Progenitor cell of endocrine pancreas (in vitro differentiated cells): ENCODE data around the gene SH3BGRL2. TPM values are rescaled to one million over a fixed set of nuclear protein-coding genes. Genes with fewer than 3 reads are reported as not detected.

ENCODE experiments used
- DNase-seq: peaks from one replicate; pipeline ENCODE4 v3.0.0; 2021; ENCODE audit warnings: low spot score; ENCODE audit not compliant: unreplicated experiment
- H3K27ac Mint-ChIP-seq: 2 replicates; pipeline ENCODE4 v1.8.0; 2021; ENCODE audit warnings: mild to moderate bottlenecking, moderate library complexity, mixed read lengths
- H3K27me3 Mint-ChIP-seq: 2 replicates; pipeline ENCODE4 v1.8.0; 2021; ENCODE audit warnings: mixed read lengths
- H3K36me3 Mint-ChIP-seq: 2 replicates; pipeline ENCODE4 v1.8.0; 2022; ENCODE audit warnings: mixed read lengths; ENCODE audit not compliant: insufficient read depth
- H3K4me1 Mint-ChIP-seq: 2 replicates; pipeline ENCODE4 v1.8.0; 2021; ENCODE audit warnings: low read depth, mixed read lengths
- H3K4me3 Mint-ChIP-seq: 2 replicates; pipeline ENCODE4 v1.8.0; 2021; ENCODE audit warnings: low read depth, mild to moderate bottlenecking, moderate library complexity, mixed read lengths
- H3K9me3 Mint-ChIP-seq: 2 replicates; pipeline ENCODE4 v1.8.0; 2021; ENCODE audit warnings: low read depth, mixed read lengths
- CTCF ChIP-seq: fragments of 200-600 bp; sonication (generic); IDR thresholded peaks from one replicate; pipeline ENCODE4 v1.5.0; 2021; ENCODE audit warnings: antibody characterized with exemption, mild to moderate bottlenecking; ENCODE audit not compliant: unreplicated experiment
- total RNA-seq: library from RNA; stranded (reverse); gene quantifications from 2 replicates; pipeline ENCODE4 v1.2.1, GENCODE V29; 2021

The SH3BGRL2 gene
- total RNA-seq, 1 donor from 2014 or later, result 49.1 TPM

- no peak for TF ChIP-seq CTCF
- Mint-ChIP-seq H3K9me3 (no peaks in the 10 kb centered on the region), H3K27me3 (no peaks in the 10 kb centered on the region), H3K4me1 (peaks cover 21% of the 10 kb centered on the region), H3K36me3 (no peaks in the 10 kb centered on the region), H3K4me3 (no peak overlapping the region), H3K27ac (no peak overlapping the region)
- DNase-seq, result no peak
These were observed 81.0 kb downstream of the SH3BGRL2 start for GRCh38 chr6:79712144-79712543.

DNA sequence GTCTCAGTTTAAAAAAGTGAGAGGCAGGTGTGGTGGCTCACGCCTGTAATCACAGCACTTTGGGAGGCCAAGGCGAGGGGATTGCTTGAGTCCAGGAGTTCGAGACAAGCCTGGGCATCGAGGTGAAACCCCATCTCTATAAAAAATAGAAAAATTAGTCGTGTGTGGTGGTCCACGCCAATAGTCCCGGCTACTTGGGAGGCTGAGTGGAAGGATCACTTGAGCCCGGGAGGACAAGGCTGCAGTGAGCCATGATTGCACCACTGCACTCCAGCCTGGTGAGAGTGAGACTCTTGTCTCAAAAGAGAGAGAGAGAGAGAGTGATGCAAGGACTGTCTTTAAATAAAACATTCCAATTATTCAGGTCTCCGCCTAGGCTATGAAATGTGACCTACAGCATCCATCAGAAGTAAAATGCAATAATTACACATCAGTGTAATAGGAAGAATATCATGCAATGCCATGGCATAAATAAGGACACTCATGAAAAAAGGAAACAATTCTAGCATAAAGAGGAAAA, 81.5 kb downstream of the SH3BGRL2 start:
- no peak for DNase-seq
- no peak overlapping the region for H3K4me3 Mint-ChIP-seq
- H3K36me3 Mint-ChIP-seq, result no peaks in the 10 kb centered on the region
- no peaks in the 10 kb centered on the region for H3K27me3 Mint-ChIP-seq
- no peaks in the 10 kb centered on the region for H3K9me3 Mint-ChIP-seq
- H3K4me1 Mint-ChIP-seq, result peaks cover 21% of the 10 kb centered on the region
- H3K27ac Mint-ChIP-seq, result no peak overlapping the region
- TF ChIP-seq CTCF, result no peak

DNA sequence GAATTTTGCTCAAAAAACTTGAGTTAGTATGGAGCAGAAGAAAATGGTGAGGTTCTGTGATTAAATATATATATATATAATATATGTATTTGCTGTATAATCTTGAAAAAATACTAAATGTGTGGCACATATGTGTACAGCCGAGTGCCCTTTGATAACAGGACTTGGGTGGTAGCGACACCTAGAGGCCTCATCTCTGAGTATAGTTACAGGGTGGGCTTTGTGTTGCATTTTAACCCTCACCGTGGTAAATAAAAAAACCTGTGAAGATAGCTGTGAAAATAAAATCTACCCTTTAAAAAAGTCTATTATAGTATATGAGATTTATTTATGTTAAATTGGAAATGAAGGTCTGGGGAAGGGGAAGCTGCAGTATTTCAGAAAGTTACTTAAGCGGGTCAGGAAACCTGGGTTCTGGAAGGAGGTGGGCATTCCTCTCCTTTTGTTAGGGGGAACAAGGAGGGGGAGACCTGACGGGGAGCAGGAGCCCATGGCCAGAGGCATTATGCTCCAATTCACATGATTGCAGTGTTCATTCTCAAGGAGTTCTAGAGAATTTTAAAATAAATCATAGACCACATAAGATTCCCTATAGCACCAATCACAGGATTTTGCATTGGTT, 82.7 kb downstream of the SH3BGRL2 start:
- Mint-ChIP-seq H3K27me3 (no peaks in the 10 kb centered on the region), H3K36me3 (no peaks in the 10 kb centered on the region), H3K27ac (no peak overlapping the region), H3K4me3 (no peak overlapping the region), H3K4me1 (peaks cover 11% of the 10 kb centered on the region), H3K9me3 (no peaks in the 10 kb centered on the region)
- peak; percentile 45 for DNase-seq
- TF ChIP-seq CTCF, result peak; percentile 84

GRCh38 chr6:79717989-79718388, 86.9 kb downstream of the SH3BGRL2 start:
- Mint-ChIP-seq H3K36me3 (no peaks in the 10 kb centered on the region), H3K27ac (no peak overlapping the region), H3K9me3 (no peaks in the 10 kb centered on the region), H3K4me3 (no peak overlapping the region), H3K27me3 (no peaks in the 10 kb centered on the region), H3K4me1 (no peaks in the 10 kb centered on the region)
- no peak for DNase-seq
- no peak for TF ChIP-seq CTCF

GRCh38 chr6:79718509-79719247, 87.5 kb downstream of the SH3BGRL2 start:
- no peak overlapping the region for H3K4me3 Mint-ChIP-seq

More at GRCh38 chr6:79718509-79719247, 87.5 kb downstream of the SH3BGRL2 start:
- Mint-ChIP-seq H3K27me3 (no peaks in the 10 kb centered on the region), H3K9me3 (no peaks in the 10 kb centered on the region), H3K36me3 (no peaks in the 10 kb centered on the region), H3K27ac (no peak overlapping the region), H3K4me1 (no peaks in the 10 kb centered on the region)
- DNase-seq, result no peak
- no peak for TF ChIP-seq CTCF
